OCI-LY3 (cell line): Measurements from ENCODE around the gene ARID3A.

ENCODE experiments used
- H2AFZ ChIP-seq: fragments of 200-600, 300-600 bp; shearing (Covaris generic); 2 replicates; pipeline ENCODE4 v1.6.0; 2014; ENCODE audit warnings: antibody characterized with exemption, low read depth, low read length
- H3K27ac ChIP-seq: fragments of 200-600, 300-600 bp; sonication (generic); 2 replicates; pipeline ENCODE4 v1.5.1; 2014; ENCODE audit warnings: mild to moderate bottlenecking, low read length, moderate library complexity, mixed read lengths
- H3K27me3 ChIP-seq: fragments of 200-600, 300-600 bp; sonication (generic); 2 replicates; pipeline ENCODE4 v1.6.1; 2014; ENCODE audit warnings: low read depth, low read length, mixed read lengths
- H3K36me3 ChIP-seq: fragments of 200-600, 300-600 bp; sonication (generic); replicated peaks from 2 replicates; pipeline ENCODE3; 2014; ENCODE audit warnings: low read depth, low read length, mixed read lengths
- H3K4me1 ChIP-seq: fragments of 300-600, 200-600 bp; sonication (generic); 2 replicates; pipeline ENCODE4 v1.6.1; 2014; ENCODE audit warnings: low read length, mixed read lengths
- H3K4me2 ChIP-seq: fragments of 200-600, 300-600 bp; sonication (generic); 2 replicates; pipeline ENCODE4 v1.6.1; 2014; ENCODE audit warnings: low read length, mixed read lengths
- H3K4me3 ChIP-seq: fragments of 300-600, 200-600 bp; sonication (generic); 2 replicates; pipeline ENCODE4 v1.5.1; 2014; ENCODE audit warnings: antibody characterized with exemption, mild to moderate bottlenecking, low read length, moderate library complexity
- H3K79me2 ChIP-seq: fragments of 300-600, 200-600 bp; shearing (Covaris generic); 2 replicates; pipeline ENCODE4 v1.6.1; 2014; ENCODE audit warnings: mild to moderate bottlenecking, low read length, mixed read lengths
- H3K9ac ChIP-seq: fragments of 300-600, 200-600 bp; shearing (Covaris generic); 2 replicates; pipeline ENCODE4 v1.6.0; 2014; ENCODE audit warnings: mild to moderate bottlenecking, low read length, moderate library complexity
- H3K9me3 ChIP-seq: fragments of 200-600, 300-600 bp; shearing (Covaris generic); 2 replicates; pipeline ENCODE4 v1.6.1; 2014; ENCODE audit warnings: low read length, mixed read lengths; ENCODE audit not compliant: insufficient read depth
- H4K20me1 ChIP-seq: fragments of 200-600, 300-600 bp; sonication (generic); 2 replicates; pipeline ENCODE4 v1.6.1; 2016; ENCODE audit warnings: low read length, mixed read lengths; ENCODE audit not compliant: insufficient read depth
- EZH2phosphoT487 ChIP-seq: fragments of 200-600 bp; shearing (Covaris generic); IDR thresholded peaks from 2 replicates; pipeline ENCODE4 v1.6.1; 2018; ENCODE audit warnings: antibody characterized with exemption, mixed run types, low read depth
- TF ChIP-seq, protein P1 (sequence below): fragments of 200-600, 300-600 bp; sonication (generic); IDR thresholded peaks from 2 replicates; pipeline ENCODE4 v1.5.1; 2014; ENCODE audit warnings: antibody characterized with exemption, low read length, low read depth

The ARID3A gene

DNA sequence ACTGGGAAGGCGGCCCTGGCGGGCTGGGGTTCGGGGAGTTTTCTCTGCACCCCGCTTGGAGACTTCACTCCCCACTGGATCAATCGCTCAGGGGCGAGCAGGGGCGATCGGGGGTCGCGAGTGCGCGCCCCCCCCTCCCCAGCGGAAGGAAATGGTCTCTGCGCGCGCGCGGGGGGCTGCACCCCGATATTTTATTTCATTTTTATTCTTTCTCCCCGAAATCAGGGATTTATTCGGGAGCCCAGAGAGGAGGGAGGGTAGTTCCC is 421 bp downstream of the ARID3A start:
- Histone ChIP-seq H2AFZ (no peak overlapping the region), H3K27me3 (no peaks in the 10 kb centered on the region), H3K9me3 (no peaks in the 10 kb centered on the region), H3K4me2 (peak overlapping the region; percentile 74), H3K79me2 (peaks cover 43% of the 10 kb centered on the region), H3K36me3 (peaks cover 29% of the 10 kb centered on the region), H3K9ac (peak overlapping the region; percentile 99), H3K4me3 (peak overlapping the region; percentile 85), H3K27ac (peak overlapping the region; percentile 85), H4K20me1 (peaks cover 27% of the 10 kb centered on the region), H3K4me1 (peaks cover 28% of the 10 kb centered on the region)
- TF ChIP-seq EZH2phosphoT487, result no peak
- TF ChIP-seq, protein P1, sequence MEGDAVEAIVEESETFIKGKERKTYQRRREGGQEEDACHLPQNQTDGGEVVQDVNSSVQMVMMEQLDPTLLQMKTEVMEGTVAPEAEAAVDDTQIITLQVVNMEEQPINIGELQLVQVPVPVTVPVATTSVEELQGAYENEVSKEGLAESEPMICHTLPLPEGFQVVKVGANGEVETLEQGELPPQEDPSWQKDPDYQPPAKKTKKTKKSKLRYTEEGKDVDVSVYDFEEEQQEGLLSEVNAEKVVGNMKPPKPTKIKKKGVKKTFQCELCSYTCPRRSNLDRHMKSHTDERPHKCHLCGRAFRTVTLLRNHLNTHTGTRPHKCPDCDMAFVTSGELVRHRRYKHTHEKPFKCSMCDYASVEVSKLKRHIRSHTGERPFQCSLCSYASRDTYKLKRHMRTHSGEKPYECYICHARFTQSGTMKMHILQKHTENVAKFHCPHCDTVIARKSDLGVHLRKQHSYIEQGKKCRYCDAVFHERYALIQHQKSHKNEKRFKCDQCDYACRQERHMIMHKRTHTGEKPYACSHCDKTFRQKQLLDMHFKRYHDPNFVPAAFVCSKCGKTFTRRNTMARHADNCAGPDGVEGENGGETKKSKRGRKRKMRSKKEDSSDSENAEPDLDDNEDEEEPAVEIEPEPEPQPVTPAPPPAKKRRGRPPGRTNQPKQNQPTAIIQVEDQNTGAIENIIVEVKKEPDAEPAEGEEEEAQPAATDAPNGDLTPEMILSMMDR, result no peak

DNA sequence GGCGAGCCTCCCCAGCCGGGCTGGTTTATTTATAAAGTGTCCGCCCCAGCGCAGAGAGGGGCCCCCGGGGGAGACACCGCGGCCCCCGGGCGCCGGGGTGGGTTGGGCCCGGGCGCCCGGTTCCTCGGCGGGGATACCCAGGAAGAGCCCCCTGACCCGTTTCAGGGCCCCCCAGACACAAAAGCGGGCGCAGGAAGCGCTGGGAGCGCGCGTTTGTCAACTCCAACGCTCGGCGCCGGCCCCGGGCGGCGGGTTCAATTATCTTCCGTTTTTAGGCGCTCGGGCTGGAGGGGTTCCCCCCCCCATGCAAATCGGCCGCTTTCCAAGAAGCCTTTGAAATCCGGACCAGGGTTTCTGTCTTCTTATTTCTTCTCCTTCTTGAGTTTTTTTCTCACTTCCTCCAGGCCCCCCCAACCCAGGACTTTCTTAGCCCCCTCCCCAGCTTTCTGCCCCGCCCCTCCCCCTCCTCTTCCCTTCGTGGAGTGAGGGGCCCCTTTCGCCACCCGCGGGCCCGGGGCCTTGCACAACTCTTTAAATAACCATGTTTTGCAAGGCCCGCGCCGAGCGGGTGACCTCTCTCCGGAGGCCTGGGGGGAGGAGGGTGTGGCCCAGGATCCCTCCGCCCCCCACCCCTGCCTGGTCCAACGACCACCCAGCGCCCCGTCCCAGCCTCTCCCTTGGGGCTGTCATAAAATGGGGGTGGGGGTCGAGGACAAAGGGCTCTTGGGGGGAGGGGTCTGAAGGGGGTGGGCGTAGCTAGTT is 935 bp downstream of the ARID3A start:
- Histone ChIP-seq H3K4me2 (peak overlapping the region; percentile 83), H3K4me3 (peak overlapping the region; percentile 85), H3K36me3 (peaks cover 31% of the 10 kb centered on the region), H3K9ac (peak overlapping the region; percentile 99), H3K27me3 (no peaks in the 10 kb centered on the region), H4K20me1 (peaks cover 29% of the 10 kb centered on the region), H3K79me2 (peaks cover 45% of the 10 kb centered on the region), H3K9me3 (no peaks in the 10 kb centered on the region), H2AFZ (no peak overlapping the region), H3K27ac (peak overlapping the region; percentile 85), H3K4me1 (peaks cover 25% of the 10 kb centered on the region)
- TF ChIP-seq, protein P1, result no peak
- TF ChIP-seq EZH2phosphoT487, result no peak

GRCh38 chr19:927351-927779 is 1.5 kb downstream of the ARID3A start:
- H3K27me3 ChIP-seq, result no peaks in the 10 kb centered on the region
- H3K9ac ChIP-seq, result peak overlapping the region; percentile 99
- peak overlapping the region; percentile 83 for H3K4me2 ChIP-seq
- H3K36me3 ChIP-seq, result peaks cover 37% of the 10 kb centered on the region
- TF ChIP-seq, protein P1, result no peak
- no peak for TF ChIP-seq EZH2phosphoT487
- peaks cover 51% of the 10 kb centered on the region for H3K79me2 ChIP-seq
- peaks cover 28% of the 10 kb centered on the region for H3K4me1 ChIP-seq
- H3K4me3 ChIP-seq, result peak overlapping the region; percentile 85
- peaks cover 35% of the 10 kb centered on the region for H4K20me1 ChIP-seq
- no peaks in the 10 kb centered on the region for H3K9me3 ChIP-seq
- H2AFZ ChIP-seq, result no peak overlapping the region
- H3K27ac ChIP-seq, result peak overlapping the region; percentile 50

- Histone ChIP-seq H3K4me2 (peak overlapping the region; percentile 83), H3K9me3 (no peaks in the 10 kb centered on the region), H3K9ac (peak overlapping the region; percentile 2; the same call in 1 of the 2 replicates), H3K4me1 (peaks cover 33% of the 10 kb centered on the region), H4K20me1 (peaks cover 40% of the 10 kb centered on the region), H3K27ac (no peak overlapping the region), H3K27me3 (no peaks in the 10 kb centered on the region), H3K36me3 (peaks cover 42% of the 10 kb centered on the region), H2AFZ (no peak overlapping the region), H3K4me3 (peak overlapping the region; percentile 85), H3K79me2 (peaks cover 56% of the 10 kb centered on the region)
- TF ChIP-seq, protein P1, result no peak
- no peak for TF ChIP-seq EZH2phosphoT487
Measured at GRCh38 chr19:927780-928401, 2.1 kb downstream of the ARID3A start.
